ENCODE data around the gene TMC3.

GRCh38 chr15:81299630-81300273, 74.3 kb downstream of the TMC3 start:
- TF ChIP-seq GATA3 (IDR thresholded peaks at IDR 0.05; ENCODE audit: low read depth, low read length) (no peak), GATA2 (IDR thresholded peaks at IDR 0.05; ENCODE audit: low read depth, low read length) (no peak)

All from SH-SY5Y (cell line).